ENCODE data around the gene SMARCC2. TPM values are rescaled to one million over a fixed set of nuclear protein-coding genes. Genes with fewer than 3 reads are reported as not detected.

Gene SMARCC2
- total and polyA plus RNA-seq, 2 of the 13 experiments (the other 11 are each of a cell fraction or from before 2014, with no cell fraction given): 21.3 to 24.1 TPM

DNA sequence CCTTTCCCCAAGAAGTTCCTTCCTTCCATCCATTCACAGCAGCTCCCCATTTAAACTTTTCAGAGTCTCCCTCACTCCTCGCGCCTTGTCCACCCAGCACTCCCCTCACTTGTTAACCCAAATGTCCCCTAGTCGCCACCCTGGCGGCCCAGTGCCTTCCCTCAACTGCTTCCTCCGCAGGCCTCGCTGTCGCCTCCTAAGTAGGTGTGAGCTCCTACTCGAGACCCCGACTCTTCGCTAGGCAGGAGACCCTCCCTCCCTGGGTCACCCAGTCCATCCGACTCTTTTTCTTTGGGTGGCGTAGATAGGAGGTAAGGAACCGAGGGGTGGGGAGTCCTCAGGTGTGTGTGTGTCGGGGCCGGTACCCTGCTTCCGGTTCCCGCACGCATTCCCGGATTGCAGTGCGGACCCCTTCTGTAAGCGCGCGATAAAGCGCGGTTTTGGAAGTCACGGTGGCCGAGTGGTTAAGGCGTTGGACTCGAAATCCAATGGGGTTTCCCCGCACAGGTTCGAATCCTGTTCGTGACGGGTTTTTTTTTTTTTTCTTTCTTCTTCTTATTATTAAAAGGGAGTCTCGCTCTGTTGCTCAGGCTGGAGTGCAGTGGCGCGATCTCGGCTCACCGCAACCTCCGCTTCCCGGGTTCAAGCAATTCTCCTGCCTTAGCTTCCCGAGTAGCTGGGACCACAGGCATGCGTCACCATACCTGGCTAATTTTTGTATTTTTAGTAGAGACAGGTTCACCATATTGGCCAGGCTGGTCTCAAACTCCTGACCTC is 823 bp upstream of the SMARCC2 start (continued):
- TF ChIP-seq ATF7 (IDR thresholded peaks at IDR 0.05) (no peak), ATF7 (CRISPR knock-in tag; IDR thresholded peaks at IDR 0.05) (no peak), ZNF652 (CRISPR knock-in tag; IDR thresholded peaks at IDR 0.05; ENCODE audit: borderline replicate concordance, low read depth) (peak; percentile 45; the same call in 1 of the 2 replicates), FOXO1 (CRISPR knock-in tag; IDR thresholded peaks at IDR 0.05) (no peak; the same call in 1 of the 2 replicates), ZBTB7B (CRISPR knock-in tag; IDR thresholded peaks at IDR 0.05) (peak; percentile 76), ZNF256 (CRISPR knock-in tag; conservative IDR thresholded peaks at IDR 0.05) (peak; percentile 39; the same call in 1 of the 2 replicates), NFYC (CRISPR knock-in tag; IDR thresholded peaks at IDR 0.05) (peak; percentile 21; the same call in 1 of the 2 replicates), TRIM24 (CRISPR knock-in tag; IDR thresholded peaks at IDR 0.05) (no peak), GABPA (IDR thresholded peaks at IDR 0.05; ENCODE audit: low read depth, low read length) (peak; percentile 53), GABPA (CRISPR knock-in tag; IDR thresholded peaks at IDR 0.05; ENCODE audit: low read depth) (peak; percentile 88), ZNF326 (CRISPR knock-in tag; IDR thresholded peaks at IDR 0.05; ENCODE audit: borderline replicate concordance) (no peak), MIXL1 (CRISPR knock-in tag; IDR thresholded peaks at IDR 0.05) (no peak), ZNF891 (CRISPR knock-in tag; IDR thresholded peaks at IDR 0.05) (0 out of 2 replicates have a peak, but pooled peaks have one; percentile 65), ZNF773 (CRISPR knock-in tag; IDR thresholded peaks at IDR 0.05; ENCODE audit: borderline replicate concordance) (peak; percentile 11; the same call in 1 of the 2 replicates), IKZF1 (IDR thresholded peaks at IDR 0.05) (no peak), SMARCE1 (IDR thresholded peaks at IDR 0.05; ENCODE audit: borderline replicate concordance) (no peak), GPN1 (CRISPR knock-in tag; IDR thresholded peaks at IDR 0.05; ENCODE audit: borderline replicate concordance) (no peak), MTA1 (CRISPR knock-in tag; IDR thresholded peaks at IDR 0.05; ENCODE audit: borderline replicate concordance) (peak; percentile 74; the same call in 1 of the 2 replicates), ZFP1 (CRISPR knock-in tag; IDR thresholded peaks at IDR 0.05) (peak; percentile 36; the same call in 1 of the 2 replicates), TAF15 (IDR thresholded peaks at IDR 0.05; ENCODE audit: low read depth, low read length, poor library complexity, severe bottlenecking) (no peak), HDAC6 (IDR thresholded peaks at IDR 0.05; ENCODE audit: low read depth, low read length) (no peak), MIER3 (CRISPR knock-in tag; IDR thresholded peaks at IDR 0.05; ENCODE audit: borderline replicate concordance) (peak; percentile 65; the same call in 1 of the 2 replicates), ZFP90 (CRISPR knock-in tag; IDR thresholded peaks at IDR 0.05; ENCODE audit: borderline replicate concordance) (0 out of 2 replicates have a peak, but pooled peaks have one; percentile 27), GABPB1 (CRISPR knock-in tag; IDR thresholded peaks at IDR 0.05) (peak; percentile 92)
- TF ChIP-seq, protein P1, sequence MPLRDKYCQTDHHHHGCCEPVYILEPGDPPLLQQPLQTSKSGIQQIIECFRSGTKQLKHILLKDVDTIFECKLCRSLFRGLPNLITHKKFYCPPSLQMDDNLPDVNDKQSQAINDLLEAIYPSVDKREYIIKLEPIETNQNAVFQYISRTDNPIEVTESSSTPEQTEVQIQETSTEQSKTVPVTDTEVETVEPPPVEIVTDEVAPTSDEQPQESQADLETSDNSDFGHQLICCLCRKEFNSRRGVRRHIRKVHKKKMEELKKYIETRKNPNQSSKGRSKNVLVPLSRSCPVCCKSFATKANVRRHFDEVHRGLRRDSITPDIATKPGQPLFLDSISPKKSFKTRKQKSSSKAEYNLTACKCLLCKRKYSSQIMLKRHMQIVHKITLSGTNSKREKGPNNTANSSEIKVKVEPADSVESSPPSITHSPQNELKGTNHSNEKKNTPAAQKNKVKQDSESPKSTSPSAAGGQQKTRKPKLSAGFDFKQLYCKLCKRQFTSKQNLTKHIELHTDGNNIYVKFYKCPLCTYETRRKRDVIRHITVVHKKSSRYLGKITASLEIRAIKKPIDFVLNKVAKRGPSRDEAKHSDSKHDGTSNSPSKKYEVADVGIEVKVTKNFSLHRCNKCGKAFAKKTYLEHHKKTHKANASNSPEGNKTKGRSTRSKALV (CRISPR knock-in tag; IDR thresholded peaks at IDR 0.05): 0 out of 2 replicates have a peak, but pooled peaks have one; percentile 51
- TF ChIP-seq, protein P2, sequence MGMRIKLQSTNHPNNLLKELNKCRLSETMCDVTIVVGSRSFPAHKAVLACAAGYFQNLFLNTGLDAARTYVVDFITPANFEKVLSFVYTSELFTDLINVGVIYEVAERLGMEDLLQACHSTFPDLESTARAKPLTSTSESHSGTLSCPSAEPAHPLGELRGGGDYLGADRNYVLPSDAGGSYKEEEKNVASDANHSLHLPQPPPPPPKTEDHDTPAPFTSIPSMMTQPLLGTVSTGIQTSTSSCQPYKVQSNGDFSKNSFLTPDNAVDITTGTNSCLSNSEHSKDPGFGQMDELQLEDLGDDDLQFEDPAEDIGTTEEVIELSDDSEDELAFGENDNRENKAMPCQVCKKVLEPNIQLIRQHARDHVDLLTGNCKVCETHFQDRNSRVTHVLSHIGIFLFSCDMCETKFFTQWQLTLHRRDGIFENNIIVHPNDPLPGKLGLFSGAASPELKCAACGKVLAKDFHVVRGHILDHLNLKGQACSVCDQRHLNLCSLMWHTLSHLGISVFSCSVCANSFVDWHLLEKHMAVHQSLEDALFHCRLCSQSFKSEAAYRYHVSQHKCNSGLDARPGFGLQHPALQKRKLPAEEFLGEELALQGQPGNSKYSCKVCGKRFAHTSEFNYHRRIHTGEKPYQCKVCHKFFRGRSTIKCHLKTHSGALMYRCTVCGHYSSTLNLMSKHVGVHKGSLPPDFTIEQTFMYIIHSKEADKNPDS (CRISPR knock-in tag; IDR thresholded peaks at IDR 0.05): no peak
